ENCODE results near the gene CTDSPL. TPM values are rescaled to one million over a fixed set of nuclear protein-coding genes. Genes with fewer than 3 reads are reported as not detected.

The CTDSPL gene
- total RNA-seq, 1 experiment from 2014 or later = 81.9 TPM

DNA sequence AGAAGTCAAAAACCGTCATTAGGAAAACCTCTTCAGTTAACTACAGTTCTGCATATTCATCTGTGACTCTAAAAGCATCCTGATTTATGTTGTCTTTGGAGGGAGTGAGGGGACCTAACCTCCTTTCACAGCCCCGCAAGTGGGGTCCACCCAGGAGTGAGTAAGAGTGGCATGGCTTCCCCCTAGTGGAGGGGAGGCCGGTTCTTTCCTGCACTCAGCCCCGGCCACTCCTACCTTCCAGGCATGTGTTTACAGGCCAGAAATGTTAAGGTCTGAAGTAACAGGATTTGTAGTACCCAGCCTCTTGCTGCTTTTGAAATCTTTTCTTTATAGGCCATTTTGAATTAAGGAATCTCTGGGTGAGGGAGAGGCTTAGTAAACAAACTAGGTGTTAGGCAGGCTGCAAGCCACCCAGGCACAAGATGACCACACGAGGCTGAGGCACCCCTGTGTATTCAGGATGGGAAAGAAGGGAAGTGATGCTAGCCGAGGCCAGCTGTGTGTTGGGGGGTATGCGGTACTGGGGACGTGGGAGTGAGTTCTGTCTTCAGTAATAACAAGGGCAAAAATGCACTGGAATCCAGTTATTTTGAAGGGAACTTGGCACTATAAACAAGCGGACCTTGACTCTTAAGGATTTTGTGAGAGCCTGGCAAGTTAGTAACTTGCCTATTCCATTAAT lies 50.5 kb downstream of the CTDSPL start:
- TF ChIP-seq, protein P1, sequence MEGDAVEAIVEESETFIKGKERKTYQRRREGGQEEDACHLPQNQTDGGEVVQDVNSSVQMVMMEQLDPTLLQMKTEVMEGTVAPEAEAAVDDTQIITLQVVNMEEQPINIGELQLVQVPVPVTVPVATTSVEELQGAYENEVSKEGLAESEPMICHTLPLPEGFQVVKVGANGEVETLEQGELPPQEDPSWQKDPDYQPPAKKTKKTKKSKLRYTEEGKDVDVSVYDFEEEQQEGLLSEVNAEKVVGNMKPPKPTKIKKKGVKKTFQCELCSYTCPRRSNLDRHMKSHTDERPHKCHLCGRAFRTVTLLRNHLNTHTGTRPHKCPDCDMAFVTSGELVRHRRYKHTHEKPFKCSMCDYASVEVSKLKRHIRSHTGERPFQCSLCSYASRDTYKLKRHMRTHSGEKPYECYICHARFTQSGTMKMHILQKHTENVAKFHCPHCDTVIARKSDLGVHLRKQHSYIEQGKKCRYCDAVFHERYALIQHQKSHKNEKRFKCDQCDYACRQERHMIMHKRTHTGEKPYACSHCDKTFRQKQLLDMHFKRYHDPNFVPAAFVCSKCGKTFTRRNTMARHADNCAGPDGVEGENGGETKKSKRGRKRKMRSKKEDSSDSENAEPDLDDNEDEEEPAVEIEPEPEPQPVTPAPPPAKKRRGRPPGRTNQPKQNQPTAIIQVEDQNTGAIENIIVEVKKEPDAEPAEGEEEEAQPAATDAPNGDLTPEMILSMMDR (IDR thresholded peaks at IDR 0.05; ENCODE audit: unreplicated experiment) = no peak
- Mint-ChIP-seq H3K9me3 (ENCODE audit: low read depth, unreplicated experiment) (no peaks in the 10 kb centered on the region), H3K27ac (ENCODE audit: unreplicated experiment) (no peak overlapping the region), H3K4me3 (ENCODE audit: low read depth, unreplicated experiment) (no peak overlapping the region), H3K4me1 (ENCODE audit: low read depth, unreplicated experiment) (peaks cover 39% of the 10 kb centered on the region), H3K36me3 (ENCODE audit: insufficient read depth, unreplicated experiment) (peaks cover 11% of the 10 kb centered on the region), H3K27me3 (ENCODE audit: unreplicated experiment) (no peaks in the 10 kb centered on the region)
- no TSS peak for BruUV-seq (replicated peaks)
- intact Hi-C loops (cut with micrococcal nuclease; ENCODE audit: unreplicated experiment) = no loop called here
- DNase-seq = no peak
- CTCF ChIA-PET = no interaction called here

DNA sequence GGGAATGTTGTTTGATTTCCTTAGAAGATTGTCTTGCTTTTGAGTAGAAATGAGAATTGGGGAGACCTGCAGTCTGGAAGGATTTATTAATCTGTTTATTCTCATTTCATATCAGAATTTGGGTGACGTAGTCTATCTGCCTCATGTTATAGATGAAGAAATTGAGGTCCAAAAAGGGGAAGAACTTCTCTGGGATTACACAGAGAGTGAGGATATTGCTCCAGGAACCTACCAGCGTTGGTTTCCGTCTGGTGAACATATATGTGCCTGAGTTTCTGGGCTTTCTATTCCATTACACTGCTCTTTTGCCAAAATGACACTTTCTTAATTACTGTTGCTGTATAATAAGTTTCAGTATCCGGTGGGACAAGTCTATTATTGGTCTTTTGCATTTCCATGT lies 51.8 kb downstream of the CTDSPL start:
- TF ChIP-seq, protein P1 (IDR thresholded peaks at IDR 0.05; ENCODE audit: unreplicated experiment) = no peak
- CTCF ChIA-PET = no interaction called here
- Mint-ChIP-seq H3K4me3 (ENCODE audit: low read depth, unreplicated experiment) (no peak overlapping the region), H3K9me3 (ENCODE audit: low read depth, unreplicated experiment) (no peaks in the 10 kb centered on the region), H3K36me3 (ENCODE audit: insufficient read depth, unreplicated experiment) (peaks cover 11% of the 10 kb centered on the region), H3K27ac (ENCODE audit: unreplicated experiment) (no peak overlapping the region), H3K4me1 (ENCODE audit: low read depth, unreplicated experiment) (peaks cover 46% of the 10 kb centered on the region), H3K27me3 (ENCODE audit: unreplicated experiment) (no peaks in the 10 kb centered on the region)
- intact Hi-C loops (cut with micrococcal nuclease; ENCODE audit: unreplicated experiment) = no loop called here
- no peak for DNase-seq
- no TSS peak for BruUV-seq (replicated peaks)

DNA sequence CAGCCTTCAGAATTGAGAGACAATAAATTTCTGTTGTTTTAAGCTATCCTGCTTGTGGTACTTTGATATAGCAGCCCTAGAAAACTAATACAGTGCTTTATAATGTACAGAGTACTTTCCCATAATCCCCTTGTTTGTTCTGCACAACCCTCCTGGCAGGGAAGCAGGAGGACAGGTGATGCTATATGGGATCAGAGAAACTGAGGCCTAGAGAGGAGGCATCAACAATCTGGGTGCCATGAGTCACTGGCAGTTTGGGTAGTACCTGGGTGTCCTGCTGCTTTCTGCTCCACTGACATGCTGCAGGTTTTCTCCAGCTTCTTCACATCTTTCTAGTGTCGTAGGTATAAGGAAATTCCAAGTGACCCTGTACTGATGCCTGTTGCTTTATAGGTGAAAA lies 55.0 kb downstream of the CTDSPL start:
- intact Hi-C loops (cut with micrococcal nuclease; ENCODE audit: unreplicated experiment) = no loop called here
- no peaks in the 10 kb centered on the region for H3K27me3 Mint-ChIP-seq (ENCODE audit: unreplicated experiment)
- no peaks in the 10 kb centered on the region for H3K9me3 Mint-ChIP-seq (ENCODE audit: low read depth, unreplicated experiment)
- BruUV-seq (replicated peaks) = no TSS peak
- peaks cover 39% of the 10 kb centered on the region for H3K4me1 Mint-ChIP-seq (ENCODE audit: low read depth, unreplicated experiment)
- H3K4me3 Mint-ChIP-seq (ENCODE audit: low read depth, unreplicated experiment) = no peak overlapping the region
- CTCF ChIA-PET = no interaction called here
- H3K36me3 Mint-ChIP-seq (ENCODE audit: insufficient read depth, unreplicated experiment) = peaks cover 8% of the 10 kb centered on the region
- TF ChIP-seq, protein P1 (IDR thresholded peaks at IDR 0.05; ENCODE audit: unreplicated experiment) = no peak
- no peak overlapping the region for H3K27ac Mint-ChIP-seq (ENCODE audit: unreplicated experiment)
- no peak for DNase-seq

DNA sequence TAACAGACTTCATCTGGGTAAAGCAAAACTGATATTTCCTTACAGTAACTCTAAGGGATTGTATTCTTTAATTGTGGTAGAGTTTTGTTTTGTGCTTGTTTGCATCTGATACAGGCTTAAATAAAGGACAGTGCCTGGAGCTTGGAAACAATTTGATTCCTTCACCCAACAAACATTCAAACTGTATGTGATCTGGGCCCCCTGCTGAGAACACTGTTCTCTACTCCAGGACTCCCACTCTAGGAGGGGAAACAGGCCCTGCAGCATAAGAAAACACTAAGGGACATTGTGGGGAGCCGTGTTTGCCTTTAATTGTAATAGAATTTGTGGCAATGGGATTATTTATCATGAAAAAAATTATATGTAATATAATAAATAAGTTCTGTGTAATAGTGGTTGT lies 56.9 kb downstream of the CTDSPL start:
- no peaks in the 10 kb centered on the region for H3K27me3 Mint-ChIP-seq (ENCODE audit: unreplicated experiment)
- CTCF ChIA-PET = no interaction called here
- TF ChIP-seq, protein P1 (IDR thresholded peaks at IDR 0.05; ENCODE audit: unreplicated experiment) = no peak
- no TSS peak for BruUV-seq (replicated peaks)
- no peak overlapping the region for H3K4me3 Mint-ChIP-seq (ENCODE audit: low read depth, unreplicated experiment)
- no peaks in the 10 kb centered on the region for H3K9me3 Mint-ChIP-seq (ENCODE audit: low read depth, unreplicated experiment)
- no peak overlapping the region for H3K27ac Mint-ChIP-seq (ENCODE audit: unreplicated experiment)
- intact Hi-C loops (cut with micrococcal nuclease; ENCODE audit: unreplicated experiment) = no loop called here
- H3K4me1 Mint-ChIP-seq (ENCODE audit: low read depth, unreplicated experiment) = peaks cover 48% of the 10 kb centered on the region
- peaks cover 8% of the 10 kb centered on the region for H3K36me3 Mint-ChIP-seq (ENCODE audit: insufficient read depth, unreplicated experiment)
- no peak for DNase-seq
